Renal pelvis (tissue), 4 donors: Measurements from ENCODE around the gene FGFRL1. TPM values are rescaled to one million over a fixed set of nuclear protein-coding genes. Genes with fewer than 3 reads are reported as not detected.
"Not testable (repeated sequence)": the region's sequence is repeated elsewhere in the genome, so short reads cannot be mapped to it uniquely, and the experiment has no call there.

Source experiments
- DNase-seq: peaks from one replicate; pipeline ENCODE4 v3.0.0-alpha.2; 2013
- polyA plus RNA-seq, 3 donors: library from polyadenylated mRNA; unstranded; fragments of 120-200 nt; gene quantifications; one replicate each; pipeline ENCODE4 v1.2.1, GENCODE V29; 2013; ENCODE audit not compliant: insufficient read length in 3 of 3

The FGFRL1 gene
- polyA plus RNA-seq, 3 donors: 42.6 to 43.8 (median 42.9) TPM

- DNase-seq: no peak
Measured at GRCh38 chr4:990746-991367, 20.6 kb upstream of the FGFRL1 start.

GRCh38 chr4:991451-992296 is 19.8 kb upstream of the FGFRL1 start:
- DNase-seq: no peak

- DNase-seq: no peak
Measured at GRCh38 chr4:992297-993110, 18.9 kb upstream of the FGFRL1 start.

- no peak for DNase-seq
Measured at GRCh38 chr4:993111-994029, 18.1 kb upstream of the FGFRL1 start, which contains the start of gene SLC26A1. Gene SLC26A1 (minus strand): TSS chr4:993404. CDS start chr4:991703, 1,701 bp downstream.

- DNase-seq: no peak
Measured at GRCh38 chr4:995311-996026, 16.0 kb upstream of the FGFRL1 start.

- no peak for DNase-seq
Measured at GRCh38 chr4:996030-996996, 15.1 kb upstream of the FGFRL1 start.

- no peak for DNase-seq
Measured at GRCh38 chr4:996997-997374, 14.4 kb upstream of the FGFRL1 start.

GRCh38 chr4:997375-998071 is 13.9 kb upstream of the FGFRL1 start:
- no peak for DNase-seq

- DNase-seq: no peak
Measured at GRCh38 chr4:998096-998691, 13.2 kb upstream of the FGFRL1 start.

- not testable (repeated sequence) for DNase-seq
Measured at GRCh38 chr4:999240-999863, 12.1 kb upstream of the FGFRL1 start.

- DNase-seq: no peak
Measured at GRCh38 chr4:999882-1000425, 11.5 kb upstream of the FGFRL1 start.

- DNase-seq: no peak
Measured at GRCh38 chr4:1000686-1001260, 10.7 kb upstream of the FGFRL1 start.

- DNase-seq: no peak
Measured at GRCh38 chr4:1001561-1002130, 9.8 kb upstream of the FGFRL1 start.

- DNase-seq: no peak
Measured at GRCh38 chr4:1002131-1002630, 9.2 kb upstream of the FGFRL1 start.

GRCh38 chr4:1002631-1003251 is 8.7 kb upstream of the FGFRL1 start:
- DNase-seq: no peak
